GM12891 (cell line): ENCODE measurements around the gene NMNAT2.

Experiments
- PAX5 ChIP-seq: IDR thresholded peaks from 2 replicates; pipeline ENCODE4 v1.6.1; 2011; ENCODE audit warnings: low read length, moderate library complexity, mild to moderate bottlenecking; ENCODE audit not compliant: insufficient read depth, severe bottlenecking
- POLR2A ChIP-seq: IDR thresholded peaks from 2 replicates; pipeline ENCODE4 v1.6.1; 2011; ENCODE audit warnings: low read depth, low read length, control low read depth
- POLR2AphosphoS5 ChIP-seq: IDR thresholded peaks from 2 replicates; pipeline ENCODE4 v1.6.1; 2011; ENCODE audit warnings: low read depth, low read length, control low read depth
- POU2F2 ChIP-seq: IDR thresholded peaks from 2 replicates; pipeline ENCODE4 v1.6.1; 2011; ENCODE audit warnings: low read depth, mild to moderate bottlenecking, control low read depth, low read length, moderate library complexity
- SPI1 ChIP-seq: IDR thresholded peaks from 2 replicates; pipeline ENCODE4 v1.6.1; 2011; ENCODE audit warnings: low read depth, low read length, control low read depth
- TAF1 ChIP-seq: IDR thresholded peaks from 2 replicates; pipeline ENCODE4 v1.6.1; 2011; ENCODE audit warnings: low read depth, low read length, control low read depth

- no peak for TF ChIP-seq POLR2A
- no peak for TF ChIP-seq POLR2AphosphoS5
- no peak for TF ChIP-seq SPI1
- TF ChIP-seq TAF1, result no peak
- no peak for TF ChIP-seq PAX5
- no peak for TF ChIP-seq POU2F2
Observed at GRCh38 chr1:183209533-183210158, 208.5 kb downstream of the NMNAT2 start.
